NB4 (cell line): ENCODE measurements around the gene KLHDC3.

Experiments
- POLR2A ChIP-seq: IDR thresholded peaks from 2 replicates; pipeline ENCODE4 v1.6.1; 2011; ENCODE audit warnings: mild to moderate bottlenecking; ENCODE audit not compliant: insufficient read length; ENCODE audit errors: extremely low read depth
- TF ChIP-seq, protein P1 (sequence below): IDR thresholded peaks from one replicate; pipeline ENCODE4 v1.5.1; 2012; ENCODE audit warnings: low read depth, low read length
- TF ChIP-seq, protein P2 (sequence below): IDR thresholded peaks from 2 replicates; pipeline ENCODE4 v1.6.1; 2011; ENCODE audit warnings: low read depth, low read length

DNA sequence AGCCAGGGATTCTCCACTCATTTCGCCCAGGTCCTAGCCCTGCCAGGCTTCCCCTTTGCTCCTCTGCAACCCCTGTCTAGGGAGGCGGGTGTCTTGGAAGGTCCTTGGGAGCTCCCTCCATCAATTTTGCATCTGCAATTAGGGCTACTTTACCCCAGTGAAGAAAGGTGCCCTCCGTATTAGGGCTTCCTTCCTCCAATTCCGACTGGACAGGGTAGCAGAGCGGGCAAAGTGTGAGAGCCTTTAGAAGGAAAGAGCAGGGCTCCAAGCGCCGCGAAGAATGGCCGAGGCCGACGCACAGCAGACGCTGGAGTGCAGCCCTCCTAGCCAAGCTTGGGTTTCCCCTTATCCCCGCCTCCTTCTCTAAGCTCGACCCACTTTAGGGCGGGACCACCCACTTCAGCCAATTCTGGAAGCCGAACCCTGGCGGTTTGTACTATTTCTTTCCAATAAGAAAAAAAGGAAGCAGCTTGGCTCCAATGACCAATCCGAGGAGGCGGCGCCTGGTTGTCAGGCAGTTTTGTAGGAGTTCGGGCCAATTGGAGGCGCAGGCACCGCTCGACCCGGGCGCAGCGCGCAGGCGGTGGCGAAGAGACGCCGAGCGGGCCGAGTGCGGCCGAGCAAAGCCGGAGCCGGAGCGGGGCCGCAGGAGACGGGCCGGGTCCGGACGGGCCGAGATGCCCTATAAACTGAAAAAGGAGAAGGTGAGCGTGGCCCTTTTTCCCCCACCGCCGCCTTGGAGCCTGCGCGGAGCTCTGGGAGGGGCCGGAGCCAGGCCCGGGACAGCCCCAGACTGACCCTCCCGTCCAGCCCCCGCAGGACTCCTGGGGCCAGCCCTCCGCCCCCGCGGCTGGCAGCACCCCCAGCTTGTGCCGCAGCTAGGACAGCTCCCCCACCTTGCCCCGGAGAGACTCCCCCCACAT lies 29.8 kb upstream of the KLHDC3 start, which contains the start of gene PPP2R5D:
- TF ChIP-seq, protein P1, sequence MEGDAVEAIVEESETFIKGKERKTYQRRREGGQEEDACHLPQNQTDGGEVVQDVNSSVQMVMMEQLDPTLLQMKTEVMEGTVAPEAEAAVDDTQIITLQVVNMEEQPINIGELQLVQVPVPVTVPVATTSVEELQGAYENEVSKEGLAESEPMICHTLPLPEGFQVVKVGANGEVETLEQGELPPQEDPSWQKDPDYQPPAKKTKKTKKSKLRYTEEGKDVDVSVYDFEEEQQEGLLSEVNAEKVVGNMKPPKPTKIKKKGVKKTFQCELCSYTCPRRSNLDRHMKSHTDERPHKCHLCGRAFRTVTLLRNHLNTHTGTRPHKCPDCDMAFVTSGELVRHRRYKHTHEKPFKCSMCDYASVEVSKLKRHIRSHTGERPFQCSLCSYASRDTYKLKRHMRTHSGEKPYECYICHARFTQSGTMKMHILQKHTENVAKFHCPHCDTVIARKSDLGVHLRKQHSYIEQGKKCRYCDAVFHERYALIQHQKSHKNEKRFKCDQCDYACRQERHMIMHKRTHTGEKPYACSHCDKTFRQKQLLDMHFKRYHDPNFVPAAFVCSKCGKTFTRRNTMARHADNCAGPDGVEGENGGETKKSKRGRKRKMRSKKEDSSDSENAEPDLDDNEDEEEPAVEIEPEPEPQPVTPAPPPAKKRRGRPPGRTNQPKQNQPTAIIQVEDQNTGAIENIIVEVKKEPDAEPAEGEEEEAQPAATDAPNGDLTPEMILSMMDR, result no peak
- TF ChIP-seq POLR2A, result peak; percentile 93
- TF ChIP-seq, protein P2, sequence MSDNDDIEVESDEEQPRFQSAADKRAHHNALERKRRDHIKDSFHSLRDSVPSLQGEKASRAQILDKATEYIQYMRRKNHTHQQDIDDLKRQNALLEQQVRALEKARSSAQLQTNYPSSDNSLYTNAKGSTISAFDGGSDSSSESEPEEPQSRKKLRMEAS, result no peak
